ENCODE measurements around the gene EXOC6.
"Not testable (repeated sequence)": the region's sequence is repeated elsewhere in the genome, so short reads cannot be mapped to it uniquely, and the experiment has no call there.

Gene EXOC6

DNA sequence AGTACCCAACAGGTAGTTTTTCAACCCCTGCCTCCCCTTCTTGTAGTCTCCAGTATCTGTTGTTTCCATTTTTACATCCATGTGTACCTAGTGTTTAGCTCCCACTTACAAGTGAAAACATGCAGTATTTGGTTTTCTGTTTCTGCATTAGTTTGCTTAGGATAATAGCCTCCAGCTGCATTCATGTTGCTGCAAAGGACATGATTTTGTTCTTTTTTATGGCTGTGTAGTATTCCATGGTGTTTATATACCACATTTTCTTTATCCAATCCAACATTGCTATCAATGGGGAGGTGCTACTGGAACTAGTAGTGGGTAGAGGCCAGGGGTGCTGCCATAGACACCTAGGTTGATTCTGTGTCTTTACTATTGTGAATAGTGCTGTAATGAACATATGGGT is 104.3 kb downstream of the EXOC6 start:
- DNase-seq (ENCODE audit: low spot score): not testable (repeated sequence)

- no peak for DNase-seq (ENCODE audit: low spot score)
These were observed 109.1 kb downstream of the EXOC6 start for GRCh38 chr10:92957223-92958010.

DNA sequence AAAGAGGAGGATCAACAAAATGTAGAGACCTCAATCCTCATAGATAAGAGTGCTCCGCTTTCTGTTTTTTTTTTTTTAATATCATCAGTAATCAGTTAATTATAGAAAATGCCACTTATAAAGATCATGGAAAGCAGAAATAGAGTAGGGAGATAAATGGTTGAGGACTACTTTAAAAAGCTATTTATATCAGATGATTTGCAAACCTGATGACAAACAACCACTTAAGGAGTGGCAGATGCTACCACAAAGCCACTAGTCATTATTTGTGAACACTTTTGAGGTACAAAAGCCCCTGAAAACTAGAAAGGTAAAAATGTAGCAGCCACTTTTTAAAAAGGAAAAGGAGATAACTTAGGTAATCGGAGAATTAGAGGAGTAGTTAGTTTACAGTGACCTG is 113.3 kb downstream of the EXOC6 start:
- DNase-seq (ENCODE audit: low spot score): no peak

- DNase-seq (ENCODE audit: low spot score): peak; percentile 64
These were observed 117.0 kb downstream of the EXOC6 start for GRCh38 chr10:92965314-92965713.

- no peak for DNase-seq (ENCODE audit: low spot score)
These were observed 119.3 kb downstream of the EXOC6 start for GRCh38 chr10:92967641-92968040.

DNA sequence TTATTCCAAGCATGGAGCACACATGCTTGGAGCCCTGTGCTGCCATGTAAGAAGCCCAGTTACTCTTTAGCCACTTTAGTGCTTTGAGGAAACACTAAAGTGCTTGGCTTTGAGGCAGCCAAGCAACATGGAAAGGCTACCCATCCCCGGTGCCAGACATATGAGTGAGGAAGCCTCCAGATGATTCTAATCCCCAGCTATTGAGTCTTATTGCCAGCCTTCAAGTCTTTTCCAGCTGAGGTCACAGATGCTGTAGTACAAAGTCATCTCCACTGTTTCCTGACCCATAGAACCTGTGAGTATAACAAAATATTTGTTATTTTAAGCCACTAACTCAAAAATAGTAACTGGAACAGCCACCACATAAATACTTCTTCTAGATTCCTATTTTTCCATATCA is 120.8 kb downstream of the EXOC6 start:
- DNase-seq (ENCODE audit: low spot score): no peak

GRCh38 chr10:92970301-92971070 is 122.2 kb downstream of the EXOC6 start:
- no peak for DNase-seq (ENCODE audit: low spot score)

DNA sequence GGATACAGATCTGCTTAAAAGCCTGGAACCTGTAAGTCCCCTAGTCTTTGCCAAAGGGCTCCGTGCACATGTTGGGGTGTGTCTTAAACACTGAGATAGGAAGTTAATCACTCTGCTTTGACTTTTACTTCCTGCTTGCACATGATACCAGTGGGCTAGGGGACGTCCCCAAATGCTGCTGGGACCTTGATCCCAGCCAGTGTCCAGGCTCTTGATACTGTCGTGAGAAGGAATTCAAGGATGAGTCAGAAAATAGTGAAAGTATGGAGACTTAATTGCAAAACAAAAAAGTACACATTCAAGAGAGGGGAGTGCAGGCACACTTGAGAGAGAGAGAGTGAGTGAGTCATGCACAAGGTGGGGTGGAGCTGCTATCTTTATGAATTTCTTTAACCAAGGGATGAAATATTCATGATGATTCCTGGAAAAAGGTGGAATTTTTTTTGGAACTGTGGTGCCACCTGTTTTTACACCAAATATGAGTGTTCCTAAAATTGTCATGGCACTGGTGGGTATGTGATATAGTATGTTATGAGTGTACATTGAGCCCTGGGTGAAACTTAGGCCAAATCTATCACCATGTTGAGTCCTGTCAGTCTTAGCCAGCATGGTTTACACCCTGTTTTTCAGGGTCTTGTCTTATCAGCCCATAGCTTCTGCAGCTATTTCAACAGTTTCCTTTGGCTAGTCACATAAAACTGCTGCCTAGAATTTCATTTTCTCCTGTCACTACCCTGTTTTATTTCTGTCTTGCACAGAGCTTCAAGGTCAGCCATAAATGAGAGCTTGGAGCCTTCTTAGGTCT is 123.9 kb downstream of the EXOC6 start:
- DNase-seq (ENCODE audit: low spot score): peak; percentile 17

DNA sequence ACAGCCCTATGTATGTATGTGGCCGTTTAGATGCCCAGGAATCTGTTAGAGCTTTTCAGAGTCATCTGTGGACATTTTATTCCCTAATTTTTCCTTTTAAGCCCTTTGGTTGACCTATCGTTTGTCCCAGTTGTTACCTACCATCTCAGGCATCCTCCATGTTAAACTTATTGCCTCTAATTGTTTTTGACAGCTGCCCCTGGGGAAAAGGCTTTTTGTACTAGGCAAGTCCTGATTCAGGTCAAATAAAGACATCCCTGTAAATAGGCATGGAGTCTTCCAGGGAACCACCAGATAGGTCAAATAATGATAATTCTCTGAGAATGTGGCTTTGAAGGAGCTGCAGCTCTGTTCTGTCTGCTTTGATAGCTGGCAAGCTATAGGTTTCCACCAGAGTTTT is 124.6 kb downstream of the EXOC6 start:
- no peak for DNase-seq (ENCODE audit: low spot score)

DNA sequence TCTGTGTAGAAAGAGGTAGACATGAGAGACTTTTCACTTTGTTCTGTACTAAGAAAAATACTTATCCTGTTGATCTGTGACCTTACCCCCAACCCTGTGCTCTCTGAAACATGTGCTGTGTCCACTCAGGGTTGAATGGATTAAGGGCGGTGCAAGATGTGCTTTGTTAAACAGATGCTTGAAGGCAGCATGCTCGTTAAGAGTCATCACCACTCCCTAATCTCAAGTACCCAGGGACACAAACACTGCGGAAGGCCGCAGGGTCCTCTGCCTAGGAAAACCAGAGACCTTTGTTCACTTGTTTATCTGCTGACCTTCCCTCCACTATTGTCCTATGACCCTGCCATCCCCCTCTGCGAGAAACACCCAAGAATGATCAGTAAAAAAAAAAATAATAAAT is 128.0 kb downstream of the EXOC6 start:
- DNase-seq (ENCODE audit: low spot score): not testable (repeated sequence)

DNA sequence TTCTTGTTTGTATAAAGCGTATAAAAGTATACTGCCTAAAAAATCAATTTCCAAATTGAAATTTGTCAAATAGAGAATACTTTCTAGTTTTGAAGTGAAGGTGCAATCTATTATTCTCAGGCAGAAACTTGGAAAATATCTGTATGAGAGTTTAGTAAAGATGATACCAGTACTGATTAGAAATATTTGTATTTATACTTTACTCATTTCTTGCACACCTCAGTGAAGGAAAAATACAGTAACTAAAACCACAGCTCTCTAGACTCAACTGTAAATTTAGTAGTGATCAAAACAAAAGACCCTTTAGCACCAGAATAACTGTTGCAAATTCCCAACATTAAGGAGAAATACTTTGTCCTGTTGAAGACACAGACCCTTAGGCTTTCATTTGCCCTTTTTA is 140.9 kb downstream of the EXOC6 start:
- DNase-seq (ENCODE audit: low spot score): no peak

- peak; percentile 12 for DNase-seq (ENCODE audit: low spot score)
These were observed 142.3 kb downstream of the EXOC6 start for GRCh38 chr10:92990615-92991014.

DNA sequence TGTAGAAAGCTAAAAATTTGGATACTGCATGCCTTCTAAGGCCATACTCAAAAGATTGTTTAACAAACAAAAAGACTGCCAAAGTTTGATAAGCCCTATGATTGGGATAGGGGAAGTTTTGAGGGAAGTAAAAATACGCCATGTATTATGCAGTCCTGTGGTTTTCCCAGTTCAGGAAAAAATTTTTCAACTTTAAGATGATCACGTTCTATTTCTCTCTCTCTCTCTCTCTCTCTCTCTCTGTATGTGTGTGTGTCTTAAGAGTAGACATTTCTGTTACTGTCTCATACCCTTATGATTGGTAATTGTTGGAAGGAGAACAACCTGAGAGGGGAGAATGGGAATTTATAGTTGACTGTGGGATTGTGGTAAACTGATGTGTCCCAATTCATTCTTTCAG is 143.2 kb downstream of the EXOC6 start:
- no peak for DNase-seq (ENCODE audit: low spot score)

GRCh38 chr10:92993699-92994272 is 145.5 kb downstream of the EXOC6 start:
- DNase-seq (ENCODE audit: low spot score): no peak

GRCh38 chr10:92995509-92995908 is 147.2 kb downstream of the EXOC6 start:
- DNase-seq (ENCODE audit: low spot score): no peak

DNA sequence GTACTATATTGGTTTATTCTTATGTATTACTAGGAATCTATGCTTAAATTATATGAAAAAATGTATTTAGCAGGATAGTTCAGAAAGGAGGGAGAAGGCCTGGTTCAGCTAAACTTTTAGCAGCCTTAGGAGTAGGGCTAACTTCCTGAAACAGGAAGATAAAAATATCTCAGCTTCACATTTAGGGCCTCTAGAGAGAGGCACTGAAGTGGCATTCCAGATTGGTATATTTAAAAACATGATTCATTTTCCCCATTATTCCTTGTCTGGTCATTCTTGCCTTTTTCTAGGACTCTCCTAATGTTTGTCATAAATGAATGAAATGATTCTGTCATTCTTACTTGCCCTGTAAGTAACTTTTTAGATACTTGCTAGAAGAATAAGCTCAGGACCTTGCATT is 149.3 kb downstream of the EXOC6 start:
- no peak for DNase-seq (ENCODE audit: low spot score)

GRCh38 chr10:92999191-92999590 is 150.9 kb downstream of the EXOC6 start:
- DNase-seq (ENCODE audit: low spot score): no peak

- DNase-seq (ENCODE audit: low spot score): peak; percentile 58
These were observed 158.2 kb downstream of the EXOC6 start for GRCh38 chr10:93006435-93007039.

DNA sequence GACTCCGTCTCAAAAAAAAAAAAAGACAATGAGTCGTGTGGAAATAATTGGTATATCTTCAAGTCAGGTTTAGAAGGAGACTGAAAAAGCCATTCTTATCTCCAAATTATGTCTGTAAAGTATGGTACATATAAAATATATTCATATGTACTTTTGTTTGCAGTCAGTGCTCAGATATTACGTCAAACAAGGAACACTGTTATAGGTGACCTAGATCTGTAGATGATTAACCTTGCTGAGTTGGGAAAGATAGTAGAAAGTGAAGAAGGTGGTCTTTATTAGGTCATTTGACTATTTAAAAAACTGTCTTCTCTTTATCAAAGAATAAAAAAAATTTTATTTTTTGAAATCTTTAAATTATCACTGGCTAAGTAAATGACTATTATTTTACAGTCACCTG is 167.4 kb downstream of the EXOC6 start:
- DNase-seq (ENCODE audit: low spot score): no peak

DNA sequence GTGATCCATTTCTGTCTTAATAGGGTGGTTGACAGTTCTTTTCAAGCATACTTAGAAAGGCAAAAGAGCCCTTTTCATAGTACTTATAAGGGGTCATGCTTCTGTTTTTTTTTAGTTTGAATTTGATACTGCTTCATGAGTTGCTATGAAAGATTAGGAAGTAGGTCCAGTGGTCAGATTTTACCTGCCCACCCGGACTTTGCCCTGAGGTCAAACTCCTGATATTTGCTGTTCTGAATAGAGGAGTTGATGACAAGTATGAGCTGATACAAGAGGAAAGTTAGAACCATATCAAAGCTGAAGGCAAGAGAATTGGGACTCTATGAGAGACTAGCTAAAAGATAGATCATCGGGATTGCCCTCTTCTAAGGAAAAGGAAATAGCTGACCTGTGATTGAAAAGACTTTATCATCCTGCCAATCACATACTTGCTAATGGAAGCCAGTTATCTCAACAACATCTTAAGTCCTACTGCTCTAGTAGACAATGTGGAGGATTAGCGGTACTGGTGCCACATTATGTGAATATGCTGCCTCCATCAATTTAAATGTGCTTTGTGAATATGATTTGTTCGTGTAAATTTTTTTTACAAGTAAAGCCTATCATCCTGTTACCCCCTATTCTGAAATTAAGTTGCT is 174.8 kb downstream of the EXOC6 start:
- DNase-seq (ENCODE audit: low spot score): no peak

DNA sequence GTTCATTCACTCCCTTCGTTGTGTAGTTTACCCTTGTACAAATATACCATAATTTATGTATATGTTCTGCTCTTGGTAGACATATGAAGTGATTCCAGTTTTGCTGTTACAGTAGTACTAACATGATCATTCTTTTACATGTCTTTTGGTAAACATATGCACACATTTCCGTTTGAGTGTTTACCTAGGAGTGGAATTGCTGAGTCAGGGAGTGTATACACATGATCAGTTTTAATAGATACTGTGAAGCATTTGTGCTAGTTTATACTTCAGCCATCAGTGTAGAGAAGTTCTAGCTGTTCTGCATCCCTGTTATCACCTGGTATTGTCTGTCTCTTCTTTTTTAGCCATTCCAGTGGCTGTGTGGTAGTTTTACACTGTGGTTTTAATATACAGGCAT is 177.8 kb downstream of the EXOC6 start:
- DNase-seq (ENCODE audit: low spot score): no peak

All from RKO (cell line).